Ovary (tissue), 9 donors: ENCODE measurements around the gene HSPA12B. TPM values are rescaled to one million over a fixed set of nuclear protein-coding genes. Genes with fewer than 3 reads are reported as not detected.

Source experiments
- DNase-seq, 5 donors: peaks; one replicate each; pipeline ENCODE4 v3.0.0-alpha.2; 2019 to 2020
- H3K27ac ChIP-seq, 2 donors: fragments of 200-600 bp; one replicate each; pipeline versions ENCODE4 v1.5.1 to v1.8.0; 2019 to 2022
- H3K27me3 ChIP-seq: fragments of 200-600 bp; one replicate; pipeline ENCODE4 v1.8.0; 2022
- H3K36me3 ChIP-seq: fragments of 200-600 bp; sonication (generic); one replicate; pipeline ENCODE4 v1.5.1; 2019
- H3K4me1 ChIP-seq: one replicate; pipeline ENCODE4 v1.8.1; 2013; ENCODE audit warnings: mild to moderate bottlenecking, moderate library complexity; ENCODE audit not compliant: insufficient read depth
- H3K4me3 ChIP-seq: fragments of 200-600 bp; sonication (generic); one replicate; pipeline ENCODE4 v1.5.1; 2017
- H3K9me3 ChIP-seq, 2 donors: fragments of 200-600 bp in 1 of 2; sonication (generic) in 1 of 2; one replicate each; pipeline versions ENCODE4 v1.5.1 to v1.8.1; 2013 to 2019; ENCODE audit warnings: mild to moderate bottlenecking in 1 of 2, moderate library complexity in 1 of 2
- EP300 ChIP-seq: sonication (generic); formaldehyde crosslinking; IDR thresholded peaks from one replicate; pipeline ENCODE4 v1.6.1; 2017; ENCODE audit warnings: antibody characterized with exemption
- POLR2A ChIP-seq: fragments of 450-650 bp; IDR thresholded peaks from one replicate; pipeline ENCODE4 v1.6.1; 2017; ENCODE audit warnings: antibody characterized with exemption, mild to moderate bottlenecking, moderate library complexity
- WGBS, 3 donors: extraction: QIAGEN DNeasy Blood & Tissue Kit in 1 of 3; methylation state at CpG; one replicate each; pipeline versions ENCODE4 v1.1.5 to v1.1.7; 2013 to 2017; 5-methylcytosine and 5-hydroxymethylcytosine counted together
- intact Hi-C, 4 donors: fragments of 100-400 bp; cut with DNase I; formaldehyde crosslinking; loops; one replicate each; pipeline versions ENCODE4 v1.11.0 to v1.15.1; 2022 to 2023
- polyA plus RNA-seq, 2 donors: library from polyadenylated mRNA; stranded (reverse); fragments of 200-250 nt in 1 of 2; fragments of 350-450 nt in 1 of 2; fragmentation: Illumina TruSeq in 1 of 2; extraction: RNeasy Lipid Tissue Mini Kit (QIAGEN cat#74804) in 1 of 2; gene quantifications; one replicate each; pipeline ENCODE4 v1.2.3, GENCODE V29; 2013 to 2014
- total RNA-seq, 7 donors: library from RNA; depleted of rRNA in 2 of 7; stranded (reverse); fragments of >200 nt in 2 of 7; fragmentation: NEBNext Ultra II Directional in 3 of 7; extraction: Animal tissue kit (Norgen Biotek cat#: 25700) in 3 of 7; gene quantifications; one replicate each; pipeline versions ENCODE4 v1.1.0 to v1.2.4, GENCODE V29; 2016 to 2023
- TF ChIP-seq, protein P1 (sequence below), 3 donors: fragments of 450-650 bp in 2 of 3; fragments of 200-600 bp in 1 of 3; IDR thresholded peaks; one replicate each; pipeline versions ENCODE4 v1.5.1 to v1.8.0; 2016 to 2022; ENCODE audit warnings: antibody characterized with exemption in 3 of 3, mild to moderate bottlenecking in 1 of 3
- donor health status: DM: no; HTN: no; CAD: no; lungs with moderate emphysema.
- donor health status: DM: no; HTN: no; CAD: no.
- donor health status: Bipolar disorder and iron deficiency.
- donor health status: DM: yes; HTN: yes; CAD: no.
- donor health status: DM: no; HTN: no; CAD: no.
- donor health status: DM: yes; HTN: yes; CAD: no.

HSPA12B gene
- total and polyA plus RNA-seq, 9 donors = 4.6 to 22.8 (median 7.4) TPM

DNA sequence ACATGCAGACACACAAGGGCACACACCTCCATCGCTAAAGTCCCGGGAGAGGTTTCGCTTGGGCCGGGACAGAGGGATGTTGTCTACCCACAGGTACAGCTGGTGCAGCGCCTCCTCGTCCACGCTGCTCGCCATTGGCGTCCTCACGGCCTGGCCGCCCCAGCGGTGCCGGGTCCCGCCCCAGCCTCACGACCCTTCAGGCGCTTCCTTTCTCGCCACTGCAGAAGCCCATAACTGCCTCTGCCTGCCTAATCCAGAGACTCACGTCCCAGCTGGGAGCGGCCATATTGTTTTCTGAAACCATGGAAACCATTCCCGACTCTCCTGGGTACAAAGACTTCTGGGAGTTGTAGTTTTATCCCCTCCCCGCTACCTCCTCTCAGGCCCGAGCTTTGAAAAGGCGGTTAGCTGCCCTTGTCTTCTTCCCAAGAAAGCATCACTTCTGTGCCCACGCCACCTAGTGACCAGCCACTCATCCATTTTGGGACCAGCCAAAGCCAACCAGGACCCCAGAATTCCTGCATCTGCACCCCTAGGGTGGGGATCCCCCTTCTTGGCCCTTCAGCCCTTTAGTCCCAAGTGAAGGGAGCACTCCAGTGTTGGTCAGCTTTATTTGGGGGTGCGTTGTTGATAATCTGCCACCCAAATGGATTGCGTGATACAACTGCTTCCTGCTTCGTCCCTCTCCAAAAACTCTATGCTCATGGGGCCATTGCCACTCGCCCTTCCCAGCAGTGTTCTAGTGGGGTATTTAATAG, 48.8 kb downstream of the HSPA12B start, which contains the start of gene SPEF1:
TSS of gene SPEF1 (minus strand) at position 296 of the 758 bp plus-strand sequence. CDS start at position 135, 161 bp downstream.
- Histone ChIP-seq H3K9me3 (no peaks in the 10 kb centered on the region), H3K36me3 (no peaks in the 10 kb centered on the region), H3K4me1 (peaks cover 18% of the 10 kb centered on the region), H3K27me3 (no peaks in the 10 kb centered on the region), H3K4me3 (peak within 1 kb of the TSS; percentile 7), H3K27ac (peak within 1 kb of the TSS in 1 of 2 donors; percentile 55)
- intact Hi-C loops = no loop called here
- peak; percentile 72 to 85 (median 76) for DNase-seq
- TF ChIP-seq, protein P1, sequence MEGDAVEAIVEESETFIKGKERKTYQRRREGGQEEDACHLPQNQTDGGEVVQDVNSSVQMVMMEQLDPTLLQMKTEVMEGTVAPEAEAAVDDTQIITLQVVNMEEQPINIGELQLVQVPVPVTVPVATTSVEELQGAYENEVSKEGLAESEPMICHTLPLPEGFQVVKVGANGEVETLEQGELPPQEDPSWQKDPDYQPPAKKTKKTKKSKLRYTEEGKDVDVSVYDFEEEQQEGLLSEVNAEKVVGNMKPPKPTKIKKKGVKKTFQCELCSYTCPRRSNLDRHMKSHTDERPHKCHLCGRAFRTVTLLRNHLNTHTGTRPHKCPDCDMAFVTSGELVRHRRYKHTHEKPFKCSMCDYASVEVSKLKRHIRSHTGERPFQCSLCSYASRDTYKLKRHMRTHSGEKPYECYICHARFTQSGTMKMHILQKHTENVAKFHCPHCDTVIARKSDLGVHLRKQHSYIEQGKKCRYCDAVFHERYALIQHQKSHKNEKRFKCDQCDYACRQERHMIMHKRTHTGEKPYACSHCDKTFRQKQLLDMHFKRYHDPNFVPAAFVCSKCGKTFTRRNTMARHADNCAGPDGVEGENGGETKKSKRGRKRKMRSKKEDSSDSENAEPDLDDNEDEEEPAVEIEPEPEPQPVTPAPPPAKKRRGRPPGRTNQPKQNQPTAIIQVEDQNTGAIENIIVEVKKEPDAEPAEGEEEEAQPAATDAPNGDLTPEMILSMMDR (IDR thresholded peaks at IDR 0.05) = peak in 2 of 3 donors; percentile 36 to 45
- TF ChIP-seq EP300 = no peak
- WGBS, 3 donors = 11 to 13% (median 12%) methylated on average over 26 to 28 of the region's 28 CpGs

DNA sequence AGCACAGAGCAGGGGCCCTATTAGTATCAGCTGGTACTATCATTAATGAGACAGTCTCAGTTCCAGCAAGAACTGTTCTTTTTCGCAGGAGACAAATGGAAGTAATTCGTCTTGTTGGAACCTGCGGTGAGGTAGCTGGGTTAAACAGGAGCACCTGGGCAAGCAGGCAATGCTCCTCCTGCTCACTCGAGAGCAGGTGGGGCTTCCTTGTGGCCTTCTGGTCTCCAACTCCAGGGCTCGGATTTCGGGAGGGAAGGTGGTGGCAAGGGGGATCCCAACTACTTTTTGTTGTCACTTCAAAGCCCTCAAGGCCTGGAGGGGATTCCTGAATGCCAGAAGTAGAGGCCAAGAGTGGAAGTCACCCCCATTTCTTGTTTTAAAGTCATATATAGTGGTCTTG, 50.1 kb downstream of the HSPA12B start:
- no peak overlapping the region for H3K27ac ChIP-seq
- intact Hi-C loops = no loop called here
- TF ChIP-seq EP300 (no peak), POLR2A (no peak)
- TF ChIP-seq, protein P1 (IDR thresholded peaks at IDR 0.05) = no peak
- H3K27me3 ChIP-seq = no peaks in the 10 kb centered on the region
- no peak for DNase-seq
- H3K9me3 ChIP-seq = no peaks in the 10 kb centered on the region
- H3K36me3 ChIP-seq = no peaks in the 10 kb centered on the region
- 80 to 85% (median 84%) methylated on average over 6 of the region's 6 CpGs for WGBS, 3 donors
- H3K4me1 ChIP-seq = peaks cover 18% of the 10 kb centered on the region
- no peak overlapping the region for H3K4me3 ChIP-seq

GRCh38 chr20:3783068-3783489, 50.6 kb downstream of the HSPA12B start:
- no peak overlapping the region for H3K27ac ChIP-seq
- no peak overlapping the region for H3K4me3 ChIP-seq
- intact Hi-C loops = no loop called here
- TF ChIP-seq POLR2A (no peak), EP300 (no peak)
- TF ChIP-seq, protein P1 (IDR thresholded peaks at IDR 0.05) = no peak
- H3K27me3 ChIP-seq = no peaks in the 10 kb centered on the region
- no peak for DNase-seq
- 62 to 79% (median 67%) methylated on average over 2 of the region's 2 CpGs for WGBS, 3 donors
- H3K36me3 ChIP-seq = no peaks in the 10 kb centered on the region
- H3K4me1 ChIP-seq = peaks cover 16% of the 10 kb centered on the region
- H3K9me3 ChIP-seq = no peaks in the 10 kb centered on the region

GRCh38 chr20:3783511-3784195, 51.2 kb downstream of the HSPA12B start:
- no peaks in the 10 kb centered on the region for H3K9me3 ChIP-seq
- TF ChIP-seq POLR2A (no peak), EP300 (no peak)
- DNase-seq = no peak
- no peaks in the 10 kb centered on the region for H3K36me3 ChIP-seq
- 45 to 57% (median 57%) methylated on average over 10 of the region's 10 CpGs for WGBS, 3 donors
- peaks cover 16% of the 10 kb centered on the region for H3K4me1 ChIP-seq
- no peaks in the 10 kb centered on the region for H3K27me3 ChIP-seq
- H3K4me3 ChIP-seq = no peak overlapping the region
- H3K27ac ChIP-seq = no peak overlapping the region
- intact Hi-C loops = loop anchor here in 1 of 4 donors (2.0 kb wide), 1 partner anchor 35 kb away; no protein-coding TSS in a partner anchor
